Prostate gland (tissue), 2 donors: ENCODE data around the gene MTIF3. TPM values are rescaled to one million over a fixed set of nuclear protein-coding genes. Genes with fewer than 3 reads are reported as not detected.

Experiments used
- DNase-seq: peaks from one replicate; pipeline ENCODE4 v3.0.0-alpha.2; 2019; ENCODE audit warnings: low spot score
- H3K27ac ChIP-seq, 2 donors: fragments of 200-600 bp; sonication (generic); 2 replicates each; pipeline ENCODE4 v1.5.1; 2017 to 2019
- H3K27me3 ChIP-seq: fragments of 200-600 bp; sonication (generic); replicated peaks from 2 replicates; pipeline ENCODE4 v1.5.1; 2019; ENCODE audit not compliant: insufficient read depth
- H3K36me3 ChIP-seq, 2 donors: fragments of 200-600 bp; sonication (generic); 1 replicate in 1 of 2; 2 replicates in 1 of 2; pipeline versions ENCODE4 v1.5.1 to v1.8.1; 2017 to 2019
- H3K4me1 ChIP-seq: fragments of 200-600 bp; sonication (generic); replicated peaks from 2 replicates; pipeline ENCODE4 v1.5.1; 2019
- H3K4me3 ChIP-seq, 2 donors: fragments of 200-600 bp; sonication (generic); 2 replicates each; pipeline ENCODE4 v1.5.1; 2017 to 2019
- H3K9me3 ChIP-seq: fragments of 200-600 bp; sonication (generic); 2 replicates; pipeline ENCODE4 v1.5.1; 2017
- POLR2A ChIP-seq: fragments of 450-650 bp; IDR thresholded peaks from one replicate; pipeline ENCODE4 v1.6.1; 2016; ENCODE audit warnings: antibody characterized with exemption, mild to moderate bottlenecking
- POLR2AphosphoS5 ChIP-seq: sonication (generic); formaldehyde crosslinking; IDR thresholded peaks from one replicate; pipeline ENCODE4 v1.6.1; 2017; ENCODE audit warnings: antibody characterized with exemption
- WGBS: methylation state at CpG from one replicate; pipeline ENCODE4 v1.1.5; 2018; 5-methylcytosine and 5-hydroxymethylcytosine counted together
- intact Hi-C: fragments of 100-400 bp; cut with DNase I; formaldehyde crosslinking; loops from one replicate; pipeline ENCODE4 v1.14.2; 2022
- total RNA-seq, 2 donors: library from RNA; depleted of rRNA; stranded (reverse); fragments of >200 nt; gene quantifications; one replicate each; pipeline ENCODE4 v1.1.0, GENCODE V29; 2016
- TF ChIP-seq, protein P1 (sequence below), 4 experiments: fragments of 200-600 bp in 2 of 4; fragments of 450-650 bp in 2 of 4; sonication (generic) in 2 of 4; IDR thresholded peaks; 1 replicate in 3 of 4; 2 replicates in 1 of 4; pipeline ENCODE4 v1.5.1; 2016 to 2019; ENCODE audit warnings: antibody characterized with exemption in 4 of 4, mild to moderate bottlenecking in 2 of 4, moderate library complexity in 2 of 4

MTIF3 gene
- total RNA-seq, 2 donors from 2014 or later, result 44.8 to 52.3 TPM

DNA sequence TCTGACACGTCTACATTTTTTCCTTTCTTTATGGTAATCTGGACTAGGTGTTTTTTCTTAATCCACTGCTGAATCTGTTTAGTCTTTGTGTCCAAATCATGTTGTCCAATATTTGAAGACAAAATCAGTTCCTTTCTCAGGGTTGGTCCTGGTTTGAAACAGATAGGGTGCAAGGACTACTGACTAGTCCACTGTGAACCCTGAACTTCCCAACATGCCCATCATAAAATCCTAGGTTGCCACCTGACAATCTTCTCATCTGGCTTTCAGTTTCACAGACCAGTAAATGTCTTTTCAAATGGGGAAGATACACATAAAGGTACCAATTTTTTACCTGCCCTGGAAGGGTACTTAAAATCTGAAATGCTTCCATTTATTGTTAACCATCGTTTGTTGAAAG lies 13.2 kb downstream of the MTIF3 start:
- no peak for DNase-seq
- no peaks in the 10 kb centered on the region for H3K4me1 ChIP-seq
- no peaks in the 10 kb centered on the region for H3K9me3 ChIP-seq
- peaks cover 4 to 5% of the 10 kb centered on the region in 2 donors for H3K36me3 ChIP-seq
- intact Hi-C loops, result no loop called here
- TF ChIP-seq, protein P1, sequence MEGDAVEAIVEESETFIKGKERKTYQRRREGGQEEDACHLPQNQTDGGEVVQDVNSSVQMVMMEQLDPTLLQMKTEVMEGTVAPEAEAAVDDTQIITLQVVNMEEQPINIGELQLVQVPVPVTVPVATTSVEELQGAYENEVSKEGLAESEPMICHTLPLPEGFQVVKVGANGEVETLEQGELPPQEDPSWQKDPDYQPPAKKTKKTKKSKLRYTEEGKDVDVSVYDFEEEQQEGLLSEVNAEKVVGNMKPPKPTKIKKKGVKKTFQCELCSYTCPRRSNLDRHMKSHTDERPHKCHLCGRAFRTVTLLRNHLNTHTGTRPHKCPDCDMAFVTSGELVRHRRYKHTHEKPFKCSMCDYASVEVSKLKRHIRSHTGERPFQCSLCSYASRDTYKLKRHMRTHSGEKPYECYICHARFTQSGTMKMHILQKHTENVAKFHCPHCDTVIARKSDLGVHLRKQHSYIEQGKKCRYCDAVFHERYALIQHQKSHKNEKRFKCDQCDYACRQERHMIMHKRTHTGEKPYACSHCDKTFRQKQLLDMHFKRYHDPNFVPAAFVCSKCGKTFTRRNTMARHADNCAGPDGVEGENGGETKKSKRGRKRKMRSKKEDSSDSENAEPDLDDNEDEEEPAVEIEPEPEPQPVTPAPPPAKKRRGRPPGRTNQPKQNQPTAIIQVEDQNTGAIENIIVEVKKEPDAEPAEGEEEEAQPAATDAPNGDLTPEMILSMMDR (IDR thresholded peaks at IDR 0.05), result no peak
- TF ChIP-seq POLR2A (no peak), POLR2AphosphoS5 (no peak)
- H3K27ac ChIP-seq, result no peak overlapping the region
- WGBS, result 90% methylated on average over 2 of the region's 2 CpGs
- H3K4me3 ChIP-seq, result no peak overlapping the region
- no peaks in the 10 kb centered on the region for H3K27me3 ChIP-seq

DNA sequence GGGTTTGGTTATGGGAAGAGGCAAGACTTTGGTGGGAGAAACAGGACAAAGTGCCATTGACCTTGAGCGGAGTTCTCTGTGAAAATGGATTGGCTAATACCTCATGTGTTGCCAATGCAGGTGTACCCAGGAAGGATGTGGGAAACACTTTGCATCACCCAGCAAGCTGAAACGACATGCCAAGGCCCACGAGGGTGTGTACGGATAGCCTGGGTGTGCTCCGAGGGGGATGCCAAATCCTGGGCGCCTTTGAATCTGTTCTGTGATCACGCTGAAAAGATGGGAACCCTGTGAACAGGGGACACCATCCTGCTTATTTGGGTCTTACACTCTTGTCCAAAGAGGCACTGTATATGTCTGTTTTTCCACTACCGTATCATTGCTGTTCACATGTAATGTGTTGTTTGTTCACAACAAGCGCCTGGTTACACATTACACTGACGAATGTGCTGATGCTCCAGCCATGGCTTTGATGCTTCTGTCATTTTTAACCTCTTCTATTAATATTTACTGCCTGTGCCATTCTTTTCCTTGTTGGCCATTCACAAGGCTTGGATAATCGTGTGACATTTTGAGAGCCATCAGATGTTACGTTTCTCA lies 17.7 kb downstream of the MTIF3 start:
- WGBS, result 86% methylated on average over 12 of the region's 12 CpGs
- H3K27ac ChIP-seq, result no peak overlapping the region
- H3K36me3 ChIP-seq, result peaks cover 4 to 5% of the 10 kb centered on the region in 2 donors

DNA sequence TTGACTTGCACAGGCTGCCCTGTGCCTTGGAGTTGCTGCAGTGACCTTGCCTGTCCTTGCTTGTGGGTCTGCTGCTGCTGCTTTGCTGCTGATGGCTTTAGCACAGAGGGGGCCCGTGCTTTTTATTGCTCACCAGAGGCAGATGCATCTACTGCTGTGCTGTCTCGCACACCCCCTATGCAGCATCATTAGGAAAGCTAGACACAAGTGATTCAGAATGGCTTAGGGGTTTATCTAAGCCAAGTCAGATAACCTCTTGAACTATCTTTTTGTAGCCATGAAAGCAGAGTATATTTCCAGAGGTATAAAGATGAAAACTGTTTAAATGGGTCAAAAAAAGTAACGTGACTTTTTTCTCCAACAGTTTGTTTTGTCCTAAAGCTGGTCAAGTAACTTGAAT lies 18.2 kb downstream of the MTIF3 start:
- Histone ChIP-seq H3K36me3 (peaks cover 4 to 5% of the 10 kb centered on the region in 2 donors), H3K9me3 (no peaks in the 10 kb centered on the region), H3K4me3 (no peak overlapping the region), H3K4me1 (no peaks in the 10 kb centered on the region), H3K27ac (no peak overlapping the region), H3K27me3 (no peaks in the 10 kb centered on the region)
- DNase-seq, result no peak
- intact Hi-C loops, result no loop called here
- 80% methylated on average over 3 of the region's 3 CpGs for WGBS
- TF ChIP-seq POLR2AphosphoS5 (no peak), POLR2A (no peak)
- TF ChIP-seq, protein P1 (IDR thresholded peaks at IDR 0.05), result no peak

More for the DNA sequence above, 17.7 kb downstream of the MTIF3 start:
- TF ChIP-seq POLR2AphosphoS5 (no peak), POLR2A (no peak)
- TF ChIP-seq, protein P1 (IDR thresholded peaks at IDR 0.05), result no peak
- intact Hi-C loops, result no loop called here
- DNase-seq, result no peak
- Histone ChIP-seq H3K27me3 (no peaks in the 10 kb centered on the region), H3K4me3 (no peak overlapping the region), H3K4me1 (no peaks in the 10 kb centered on the region), H3K9me3 (no peaks in the 10 kb centered on the region)

DNA sequence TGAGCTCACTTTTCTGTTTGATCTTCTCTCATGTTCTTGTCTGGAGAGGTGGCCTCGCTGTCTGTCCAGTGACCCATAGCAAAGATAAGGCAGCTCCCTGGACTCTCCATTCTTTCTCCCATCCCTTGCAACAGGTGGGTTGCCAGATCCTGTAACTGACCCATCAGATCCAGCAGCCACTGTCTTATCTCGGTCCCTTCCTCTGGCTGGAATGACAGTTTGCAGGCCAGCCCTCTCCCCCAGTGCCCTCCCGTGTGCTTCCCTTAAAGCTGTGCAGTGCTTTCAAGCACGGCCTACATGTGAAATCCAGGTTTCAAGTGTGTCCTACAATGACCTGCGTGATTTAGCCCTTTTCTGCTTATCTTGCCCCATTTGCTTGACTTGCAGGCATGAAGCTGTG lies 22.2 kb downstream of the MTIF3 start:
- Histone ChIP-seq H3K36me3 (peaks cover 0 to 4% of the 10 kb centered on the region in 2 donors), H3K4me3 (no peak overlapping the region), H3K27ac (no peak overlapping the region), H3K27me3 (no peaks in the 10 kb centered on the region), H3K9me3 (no peaks in the 10 kb centered on the region), H3K4me1 (peaks cover 6% of the 10 kb centered on the region)
- intact Hi-C loops, result loop anchor here (10.0 kb wide), 2 partner anchors 173 to 483 kb away; partner anchors contain the start of gene RPL21
- no peak for DNase-seq
- WGBS, result 91% methylated on average over 5 of the region's 5 CpGs
- TF ChIP-seq, protein P1 (IDR thresholded peaks at IDR 0.05), result no peak
- TF ChIP-seq POLR2A (no peak), POLR2AphosphoS5 (no peak)

DNA sequence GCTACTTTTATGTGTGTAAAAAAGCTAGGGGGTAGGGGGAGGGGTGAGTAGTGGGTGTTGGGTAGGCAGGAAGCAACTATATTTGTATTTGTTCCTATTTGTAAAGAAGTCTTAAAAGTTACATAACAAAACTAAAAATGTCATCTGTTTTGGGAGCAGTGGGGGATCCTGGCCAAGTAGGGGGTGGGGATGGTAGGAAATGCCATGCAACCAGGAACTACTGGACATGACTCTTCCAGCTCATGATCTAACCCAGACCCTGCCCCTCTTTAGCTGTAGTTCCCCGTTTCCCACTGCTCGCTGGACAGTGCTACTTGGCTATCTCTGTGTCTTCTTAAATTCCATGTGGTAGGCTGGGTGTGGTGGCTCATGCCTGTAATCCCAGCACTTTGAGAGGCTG lies 22.7 kb downstream of the MTIF3 start:
- intact Hi-C loops, result loop anchor here (10.0 kb wide), 2 partner anchors 173 to 483 kb away; partner anchors contain the start of gene RPL21
- Histone ChIP-seq H3K9me3 (no peaks in the 10 kb centered on the region), H3K4me3 (no peak overlapping the region), H3K4me1 (peaks cover 6% of the 10 kb centered on the region), H3K27ac (peak overlapping the region; percentile 86 to 87), H3K36me3 (peaks cover 0 to 2% of the 10 kb centered on the region in 2 donors), H3K27me3 (no peaks in the 10 kb centered on the region)
- WGBS, result 88% methylated on average over 2 of the region's 2 CpGs
- TF ChIP-seq, protein P1 (IDR thresholded peaks at IDR 0.05), result no peak
- no peak for TF ChIP-seq POLR2AphosphoS5
- no peak for TF ChIP-seq POLR2A
- no peak for DNase-seq
